ENCODE data around the gene F8.
A peak's percentile ranks its signal among the peaks of the same experiment; 100 is the strongest.
"Not testable (repeated sequence)": the region's sequence is repeated elsewhere in the genome, so short reads cannot be mapped to it uniquely, and the experiment has no call there.

The F8 gene

DNA sequence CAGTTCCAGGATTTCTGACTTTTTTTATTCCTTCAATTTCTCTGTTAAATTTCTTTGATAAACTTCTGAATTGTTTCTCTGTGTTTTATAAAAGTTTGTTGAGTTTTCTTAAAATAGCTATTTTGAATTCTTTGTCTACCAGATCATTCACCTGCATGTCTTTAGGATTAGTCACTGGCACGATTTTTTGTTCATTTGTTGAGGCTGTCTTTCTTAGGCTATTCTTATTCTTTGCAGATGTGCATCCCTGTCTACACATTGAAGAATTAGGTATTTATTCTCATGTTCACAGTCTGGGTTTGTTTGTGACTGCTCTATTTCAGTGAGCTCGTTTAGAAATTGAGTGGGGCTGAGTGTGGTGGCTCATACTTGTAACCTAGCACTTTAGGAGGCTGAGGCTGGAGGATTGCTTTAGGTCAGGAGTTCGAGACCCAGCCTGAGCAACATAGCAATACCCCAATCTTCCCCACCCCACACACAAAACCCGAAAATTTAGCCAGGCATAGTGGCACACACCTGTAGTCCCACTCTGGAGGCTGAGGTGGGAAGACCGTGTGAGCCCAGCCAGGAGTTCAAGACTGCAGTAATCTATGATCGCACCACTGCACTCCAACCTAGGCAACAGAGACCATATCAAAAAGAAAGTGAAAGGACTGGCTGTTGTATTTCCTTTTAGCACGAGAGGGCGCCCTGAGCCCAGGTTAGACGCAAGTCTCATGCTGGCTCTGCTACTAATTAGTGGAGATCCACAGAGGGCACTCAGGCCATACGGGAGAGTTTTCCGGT, 42.0 kb downstream of the F8 start:
- DNase-seq: peak; percentile 83

GRCh38 chrX:154979629-154980028, 42.9 kb downstream of the F8 start:
- no peak for DNase-seq

DNA sequence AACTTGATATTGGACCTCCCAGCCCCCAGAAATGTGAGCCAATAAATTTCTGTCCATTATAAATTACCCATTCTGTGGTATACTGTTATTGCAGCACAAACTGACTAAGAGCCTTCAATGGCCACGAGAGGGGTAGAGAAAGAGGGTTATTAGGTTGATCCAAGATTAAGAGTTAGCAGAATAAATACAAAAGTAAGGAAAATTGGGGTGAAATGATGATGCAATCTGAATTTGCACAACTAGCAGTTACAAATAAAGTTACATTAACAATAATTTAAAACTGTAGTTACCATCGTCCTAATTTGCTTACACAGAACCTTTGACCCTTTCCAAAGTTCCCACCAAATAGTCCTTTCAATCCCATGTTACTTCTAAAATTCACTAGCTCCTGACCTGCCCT, 54.2 kb downstream of the F8 start:
- DNase-seq: no peak

- DNase-seq: no peak
These were observed 54.9 kb downstream of the F8 start for GRCh38 chrX:154967603-154968002.

DNA sequence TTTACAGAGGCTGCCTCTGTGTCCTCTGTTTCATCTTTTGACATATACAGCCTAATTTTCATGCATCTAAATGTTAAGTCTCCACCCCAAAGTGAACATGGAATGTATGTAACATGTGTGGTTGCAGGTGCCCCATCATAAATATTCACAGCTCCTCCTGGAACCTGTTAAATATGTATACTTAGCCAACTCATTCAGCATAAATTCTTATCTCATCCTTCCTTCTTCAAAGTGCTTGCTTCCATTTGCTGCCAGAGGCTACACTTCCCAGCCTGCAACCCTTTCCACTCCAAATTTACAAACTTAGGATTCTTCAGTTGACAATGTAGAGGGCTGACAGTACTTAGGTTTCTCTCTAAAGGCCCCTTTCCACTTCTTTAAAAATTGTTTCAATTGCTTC, 60.6 kb downstream of the F8 start:
- no peak for DNase-seq

DNA sequence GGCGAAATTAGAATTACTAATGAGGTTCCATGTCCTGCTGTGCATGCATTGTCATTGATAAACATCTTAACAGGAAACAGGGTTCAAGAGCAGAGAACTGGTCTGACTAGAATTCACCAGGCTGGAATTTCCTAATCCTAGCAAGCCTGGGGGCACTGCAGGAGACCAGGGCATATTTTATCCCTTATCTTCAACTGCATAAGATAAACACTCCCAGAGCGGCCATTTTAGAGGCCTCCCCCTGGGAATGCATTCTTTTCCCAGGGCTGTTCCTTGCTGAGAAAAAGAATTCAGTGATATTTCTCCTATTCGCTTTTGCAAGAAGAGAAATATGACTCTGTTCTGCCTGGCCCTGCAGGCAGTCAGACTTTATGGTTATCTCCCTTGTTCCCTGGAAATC, 66.7 kb downstream of the F8 start:
- DNase-seq: not testable (repeated sequence)

- not testable (repeated sequence) for DNase-seq
These were observed 83.3 kb downstream of the F8 start for GRCh38 chrX:154939265-154939664.

DNA sequence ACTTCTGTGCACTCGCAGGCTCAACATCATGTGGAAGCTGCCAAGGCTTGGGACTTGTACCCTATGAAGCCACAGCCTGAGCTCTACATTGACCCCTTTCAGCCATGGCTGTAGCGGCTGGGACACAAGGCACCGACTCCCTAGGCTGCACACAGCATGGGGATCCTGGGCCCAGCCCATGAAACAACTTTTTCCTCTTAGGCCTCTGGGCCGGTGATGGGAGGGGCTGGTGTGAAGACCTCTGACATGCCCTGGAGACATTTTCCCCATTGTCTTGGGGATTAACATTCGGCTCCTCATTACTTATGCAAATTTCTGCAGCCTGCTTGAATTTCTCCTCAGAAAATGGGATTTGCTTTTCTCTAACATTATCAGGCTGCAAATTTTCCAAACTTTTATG, 97.8 kb downstream of the F8 start:
- not testable (repeated sequence) for DNase-seq

DNA sequence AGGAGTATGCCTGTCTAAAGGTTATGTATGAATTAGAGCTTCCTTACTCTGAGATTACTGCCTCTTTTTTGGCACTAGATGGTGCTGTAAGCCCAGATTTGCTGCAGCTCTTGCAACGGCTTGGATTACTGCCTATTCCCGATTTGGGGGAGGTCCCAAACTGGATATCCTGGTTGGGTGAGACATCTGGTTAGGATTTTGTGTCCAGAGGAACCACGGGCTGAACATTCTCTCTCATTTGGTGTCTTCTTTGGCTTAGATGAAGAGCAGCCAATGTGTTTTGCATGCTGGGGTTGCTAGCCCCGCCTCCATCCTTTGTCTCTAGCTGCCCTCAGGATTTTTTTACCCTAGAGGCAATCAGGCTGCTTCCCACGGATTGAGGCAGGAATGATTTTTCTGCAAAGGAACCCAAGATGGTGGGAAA, 104.5 kb downstream of the F8 start:
- DNase-seq: peak; percentile 43

DNA sequence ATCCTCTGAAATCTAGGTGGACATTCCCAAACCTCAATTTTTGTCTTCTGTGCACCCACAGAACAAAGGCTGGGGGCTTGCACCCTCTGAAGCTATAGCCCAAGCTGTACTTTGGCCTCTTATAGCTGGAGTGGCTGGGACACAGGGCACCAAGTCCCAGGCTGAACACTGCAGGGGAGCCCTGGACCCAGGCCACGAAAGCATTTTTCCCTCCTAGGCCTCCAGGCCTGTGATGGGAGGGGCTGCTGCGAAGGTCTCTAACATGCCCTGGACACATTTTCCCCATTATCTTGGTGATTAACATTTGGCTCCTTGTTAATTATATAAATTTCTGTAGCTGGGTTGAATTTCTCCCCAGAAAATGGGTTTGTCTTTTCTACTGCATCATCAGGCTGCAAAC, 108.5 kb downstream of the F8 start:
- no peak for DNase-seq

DNA sequence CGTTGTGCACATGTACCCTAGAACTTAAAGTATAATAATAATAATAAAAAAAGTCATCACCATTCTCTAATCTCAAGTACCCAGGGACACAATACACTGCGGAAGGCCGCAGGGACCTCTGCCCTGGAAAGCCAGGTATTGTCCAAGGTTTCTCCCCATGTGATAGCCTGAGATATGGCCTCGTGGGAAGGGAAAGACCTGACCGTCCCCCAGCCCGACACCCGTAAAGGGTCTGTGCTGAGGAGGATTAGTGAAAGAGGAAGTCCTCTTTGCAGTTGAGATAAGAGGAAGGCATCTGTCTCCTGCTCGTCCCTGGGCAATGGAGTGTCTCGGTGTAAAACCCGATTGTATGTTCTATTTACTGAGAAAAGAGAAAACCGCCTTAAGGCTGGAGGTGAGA, 112.0 kb downstream of the F8 start:
- DNase-seq: not testable (repeated sequence)

DNA sequence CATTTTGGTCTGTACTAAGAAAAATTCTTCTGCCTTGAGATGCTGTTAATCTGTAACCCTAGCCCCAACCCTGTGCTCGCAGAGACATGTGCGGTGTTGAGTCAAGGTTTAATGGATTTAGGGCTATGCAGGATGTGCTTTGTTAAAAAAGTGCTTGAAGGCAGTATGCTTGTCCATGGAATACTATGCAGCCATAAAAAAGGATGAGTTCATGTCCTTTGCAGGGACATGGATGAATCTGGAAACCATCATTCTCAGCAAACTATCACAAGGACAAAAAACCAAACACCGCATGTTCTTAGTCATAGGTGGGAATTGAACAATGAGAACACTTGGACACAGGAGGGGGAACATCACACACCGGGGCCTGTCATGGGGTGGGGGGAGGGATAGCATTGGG, 112.5 kb downstream of the F8 start:
- DNase-seq: not testable (repeated sequence)

DNA sequence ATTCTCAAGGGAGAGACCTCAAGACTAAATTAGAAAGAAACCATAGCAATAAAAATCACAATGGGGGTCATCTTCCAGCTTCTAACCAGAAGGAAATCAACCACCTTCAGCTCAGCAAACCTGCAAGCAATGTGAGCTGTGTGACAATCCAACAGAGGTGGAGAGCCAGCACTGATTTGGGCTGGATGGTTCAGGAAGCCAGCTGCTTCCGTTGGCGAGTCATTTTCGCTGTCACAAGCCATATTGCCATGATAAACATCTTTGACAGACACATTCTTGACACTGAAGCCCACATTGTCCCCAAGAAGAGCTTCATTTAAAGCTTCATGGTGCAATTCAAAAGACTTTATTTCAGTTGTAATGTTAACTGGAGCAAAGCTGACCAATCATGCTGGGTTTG, 113.7 kb downstream of the F8 start:
- no peak for DNase-seq

DNA sequence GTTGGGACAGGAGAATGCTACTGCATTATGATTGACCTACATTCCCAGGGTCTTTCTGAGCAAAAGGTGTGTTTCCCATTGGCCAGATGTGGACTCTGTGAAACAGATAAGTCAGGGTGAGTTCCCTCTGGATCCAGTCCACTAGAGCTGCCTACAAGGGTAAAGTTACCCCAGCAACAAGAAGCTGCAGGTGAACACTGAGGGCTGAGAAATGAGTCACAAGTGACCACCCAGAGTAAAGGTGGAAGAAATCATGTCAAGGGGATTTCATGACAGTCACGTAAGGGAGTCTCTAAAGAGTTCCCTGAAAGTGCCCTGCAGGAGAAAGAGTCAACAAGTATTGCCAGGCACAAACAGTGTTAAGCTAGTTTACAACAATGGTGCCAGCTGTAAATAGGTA, 120.1 kb downstream of the F8 start:
- DNase-seq: no peak

DNA sequence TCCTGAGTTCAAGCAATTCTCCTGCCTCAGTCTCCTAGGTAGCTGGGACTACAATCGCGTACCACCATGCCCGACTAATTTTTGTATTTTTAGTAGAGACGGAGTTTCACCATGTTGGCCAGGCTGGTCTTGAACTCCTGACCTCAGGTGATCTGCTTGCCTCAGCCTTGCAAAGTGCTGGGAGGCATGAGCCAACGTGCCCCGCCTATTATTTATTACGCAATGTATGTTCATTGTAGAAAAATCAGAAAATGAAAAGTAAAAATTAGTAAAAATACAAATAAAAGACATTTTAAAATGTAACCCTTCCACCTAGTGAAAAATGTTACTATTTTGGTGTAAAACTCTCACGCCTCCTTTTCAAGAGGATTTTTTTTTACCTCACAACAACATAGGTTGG, 122.2 kb downstream of the F8 start:
- no peak for DNase-seq

DNA sequence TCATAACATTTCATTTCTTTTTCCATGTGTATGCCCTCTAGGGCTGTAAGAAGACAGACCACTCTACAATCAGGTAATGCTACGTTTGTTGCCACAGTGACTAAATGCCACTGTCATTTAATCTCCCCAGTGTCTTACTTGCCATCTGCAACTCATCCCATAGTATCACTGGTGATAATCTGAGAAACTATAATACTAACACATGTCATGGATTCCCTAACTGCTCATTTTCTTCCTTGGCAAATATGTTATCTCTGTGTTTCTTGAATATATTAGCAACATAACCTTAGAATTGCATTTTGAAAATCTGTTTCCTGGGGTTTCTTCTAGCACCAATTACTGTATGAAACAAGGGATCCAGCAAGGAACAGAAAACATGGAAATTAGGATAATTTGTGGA, 130.2 kb downstream of the F8 start:
- DNase-seq: no peak

- DNase-seq: no peak
These were observed 131.4 kb downstream of the F8 start for GRCh38 chrX:154890990-154891639.

- not testable (repeated sequence) for DNase-seq
These were observed 135.7 kb downstream of the F8 start for GRCh38 chrX:154886789-154887221.

GRCh38 chrX:154886069-154886788, 136.3 kb downstream of the F8 start, which contains the start of gene F8A1:
Gene F8A1, plus strand, starts transcription at chrX:154886355. Its CDS starts 20 bp downstream, at chrX:154886375.
- DNase-seq: peak; percentile 35

GRCh38 chrX:154885549-154885948, 137.0 kb downstream of the F8 start:
- DNase-seq: peak; percentile 0

GRCh38 chrX:154885057-154885456, 137.5 kb downstream of the F8 start:
- DNase-seq: not testable (repeated sequence)

- not testable (repeated sequence) for DNase-seq
These were observed 138.5 kb downstream of the F8 start for GRCh38 chrX:154884069-154884468.

DNA sequence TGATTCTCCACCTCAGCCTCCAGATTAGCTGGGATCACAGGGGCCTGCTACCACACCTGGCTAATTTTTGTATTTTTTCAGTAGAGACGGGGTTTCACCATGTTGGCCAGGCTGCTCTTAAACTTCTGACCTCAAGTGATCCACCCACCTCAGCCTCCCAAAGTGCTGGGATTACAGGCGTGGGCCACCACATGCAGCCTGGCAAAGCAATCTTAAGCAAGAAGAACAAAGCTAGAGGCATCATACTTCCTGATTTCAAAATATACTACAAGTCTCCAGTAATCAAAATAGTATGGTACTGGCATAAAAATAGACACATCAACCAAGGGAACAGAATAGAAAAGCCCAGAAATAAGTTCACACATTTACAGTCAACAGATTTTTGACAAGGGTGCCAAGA, 149.2 kb downstream of the F8 start:
- no peak for DNase-seq

DNA sequence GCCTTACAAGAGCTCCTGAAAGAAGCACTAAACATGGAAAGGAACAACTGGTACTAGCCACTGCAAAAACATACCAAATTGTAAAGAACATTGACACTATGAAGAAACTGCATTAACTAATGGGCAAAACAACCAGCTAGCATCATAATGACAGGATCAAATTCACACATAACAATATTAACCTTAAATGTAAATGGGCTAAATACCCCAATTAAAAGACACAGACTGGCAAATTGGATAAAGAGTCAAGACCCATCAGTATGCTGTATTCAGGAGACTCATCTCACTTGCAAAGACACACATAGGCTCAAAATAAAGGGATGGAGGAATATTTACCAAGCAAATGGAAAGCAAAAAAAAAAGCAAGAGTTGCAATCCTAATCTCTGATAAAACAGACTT, 154.0 kb downstream of the F8 start:
- not testable (repeated sequence) for DNase-seq
